D721Med (cell line): ENCODE measurements around the gene KCNC3.
A peak's percentile ranks its signal among the peaks of the same experiment; 100 is the strongest.
"Not testable (repeated sequence)": the region's sequence is repeated elsewhere in the genome, so short reads cannot be mapped to it uniquely, and the experiment has no call there.

Experiments used
- DNase-seq: peaks from one replicate; pipeline ENCODE4 v3.0.0; 2011; ENCODE audit warnings: low spot score; ENCODE audit not compliant: insufficient read length
- FAIRE-seq: peaks from 2 replicates; lab custom pipeline; 2011; peaks lifted over from hg19 to GRCh38; lab: Jason Lieb, UNC
- CTCF ChIP-seq: IDR thresholded peaks from 2 replicates; pipeline ENCODE4 v1.5.1; 2012; ENCODE audit warnings: mild to moderate bottlenecking, control low read depth; ENCODE audit not compliant: insufficient read depth; ENCODE audit errors: missing control alignments

Gene KCNC3

GRCh38 chr19:50333737-50334617 lies 4.8 kb upstream of the KCNC3 start:
- peak; percentile 94 for DNase-seq
- FAIRE-seq: no peak
- no peak for TF ChIP-seq CTCF

GRCh38 chr19:50333235-50333736 lies 4.1 kb upstream of the KCNC3 start:
- DNase-seq: peak; percentile 66
- no peak for TF ChIP-seq CTCF
- FAIRE-seq: no peak

GRCh38 chr19:50332244-50333038 lies 3.3 kb upstream of the KCNC3 start:
- FAIRE-seq: no peak
- DNase-seq: no peak
- TF ChIP-seq CTCF: no peak

- FAIRE-seq: no peak
- TF ChIP-seq CTCF: no peak
- no peak for DNase-seq
Measured at GRCh38 chr19:50331994-50332243, 2.7 kb upstream of the KCNC3 start.

- FAIRE-seq (no peak), DNase-seq (no peak)
- TF ChIP-seq CTCF: no peak
Measured at GRCh38 chr19:50331221-50331993, 2.2 kb upstream of the KCNC3 start.

- DNase-seq: peak; percentile 88
- no peak for FAIRE-seq
- no peak for TF ChIP-seq CTCF
Measured at GRCh38 chr19:50330365-50331078, 1.3 kb upstream of the KCNC3 start.

GRCh38 chr19:50329926-50330294 lies 733 bp upstream of the KCNC3 start:
- FAIRE-seq, DNase-seq: not testable (repeated sequence)
